HepG2 (cell line): Measurements from ENCODE around the gene VASH2. TPM values are rescaled to one million over a fixed set of nuclear protein-coding genes. Genes with fewer than 3 reads are reported as not detected.

ENCODE experiments used
- ATF6 ChIP-seq: sonication (generic); formaldehyde crosslinking; conservative IDR thresholded peaks from 2 replicates; pipeline ENCODE4 v1.4.0; 2020; ENCODE audit warnings: missing genetic modification reagents
- CREB1 ChIP-seq, 2 experiments: fragments of 450-650 bp in 1 of 2; IDR thresholded peaks; 2 replicates each; pipeline ENCODE4 v1.6.1; 2016 to 2017; ENCODE audit warnings: control low read depth in 1 of 2, mild to moderate bottlenecking in 1 of 2, missing compliant biosample characterization in 1 of 2, missing genetic modification characterization in 1 of 2
- HNF1A ChIP-seq, 2 experiments: sonication (generic) in 1 of 2; formaldehyde crosslinking in 1 of 2; IDR thresholded peaks; 2 replicates each; pipeline versions ENCODE4 v1.4.0 to v1.6.1; 2016 to 2020; ENCODE audit warnings: borderline replicate concordance in 1 of 2, low read depth in 1 of 2, mild to moderate bottlenecking in 1 of 2, missing genetic modification reagents in 1 of 2
- HOXA3 ChIP-seq: sonication (generic); formaldehyde crosslinking; IDR thresholded peaks from 2 replicates; pipeline ENCODE4 v1.5.0; 2020; ENCODE audit warnings: missing genetic modification reagents
- MZF1 ChIP-seq: sonication (generic); formaldehyde crosslinking; IDR thresholded peaks from 2 replicates; pipeline ENCODE4 v1.8.1; 2023; ENCODE audit warnings: mild to moderate bottlenecking, missing genetic modification reagents, borderline replicate concordance
- NFAT5 ChIP-seq: sonication (generic); formaldehyde crosslinking; IDR thresholded peaks from 2 replicates; pipeline ENCODE4 v1.4.0; 2020; ENCODE audit warnings: missing genetic modification reagents
- SATB2 ChIP-seq: sonication (generic); formaldehyde crosslinking; IDR thresholded peaks from 2 replicates; pipeline ENCODE4 v1.5.0; 2020; ENCODE audit warnings: missing genetic modification reagents
- SNRNP70 ChIP-seq: fragments of 200-400 bp; formaldehyde crosslinking; IDR thresholded peaks from 2 replicates; pipeline ENCODE4 v1.6.1; 2017; ENCODE audit warnings: mild to moderate bottlenecking, low read depth, low read length, moderate library complexity
- ZNF333 ChIP-seq: sonication (generic); formaldehyde crosslinking; IDR thresholded peaks from 2 replicates; pipeline ENCODE4 v1.4.0; 2020; ENCODE audit warnings: mild to moderate bottlenecking, missing genetic modification reagents, borderline replicate concordance
- ZNF549 ChIP-seq: sonication (generic); formaldehyde crosslinking; IDR thresholded peaks from 2 replicates; pipeline ENCODE4 v1.5.0; 2020; ENCODE audit warnings: missing genetic modification reagents
- ZNF558 ChIP-seq: sonication (generic); formaldehyde crosslinking; IDR thresholded peaks from 2 replicates; pipeline ENCODE4 v1.9.0; 2022; ENCODE audit warnings: mild to moderate bottlenecking, missing genetic modification reagents, borderline replicate concordance
- ZSCAN30 ChIP-seq: sonication (generic); formaldehyde crosslinking; IDR thresholded peaks from 2 replicates; pipeline ENCODE4 v1.5.0; 2020; ENCODE audit warnings: mild to moderate bottlenecking, missing genetic modification reagents
- polyA plus RNA-seq, 8 experiments: library from polyadenylated mRNA; depleted of rRNA in 3 of 8; stranded (reverse) in 7 of 8; unstranded in 1 of 8; fragments of >200 nt; fragmentation: Illumina TruSeq in 4 of 8; extraction: Trizol in 4 of 8; gene quantifications; 2 replicates each; pipeline versions ENCODE4 v1.2.1 to v1.2.3, GENCODE V29; 2011 to 2016; ENCODE audit warnings: low read depth in 4 of 8, missing spikeins in 1 of 8, mixed read lengths in 1 of 8; ENCODE audit not compliant: insufficient read depth in 1 of 8
- total RNA-seq, 5 experiments: library from RNA; depleted of rRNA; stranded (reverse); fragments of >200 nt; fragmentation: Illumina TruSeq; extraction: Trizol; gene quantifications; 2 replicates each; pipeline ENCODE4 v1.2.3, GENCODE V29; 2016; ENCODE audit warnings: low read depth in 1 of 5
- TF ChIP-seq, protein P1 (sequence below): sonication (generic); formaldehyde crosslinking; IDR thresholded peaks from 2 replicates; pipeline ENCODE4 v1.4.0; 2020; ENCODE audit warnings: missing genetic modification reagents

Gene VASH2
- total and polyA plus RNA-seq, 2 of the 13 experiments (the other 11 are each of a cell fraction or from before 2014, with no cell fraction given): 0.44 to 1.00 TPM

DNA sequence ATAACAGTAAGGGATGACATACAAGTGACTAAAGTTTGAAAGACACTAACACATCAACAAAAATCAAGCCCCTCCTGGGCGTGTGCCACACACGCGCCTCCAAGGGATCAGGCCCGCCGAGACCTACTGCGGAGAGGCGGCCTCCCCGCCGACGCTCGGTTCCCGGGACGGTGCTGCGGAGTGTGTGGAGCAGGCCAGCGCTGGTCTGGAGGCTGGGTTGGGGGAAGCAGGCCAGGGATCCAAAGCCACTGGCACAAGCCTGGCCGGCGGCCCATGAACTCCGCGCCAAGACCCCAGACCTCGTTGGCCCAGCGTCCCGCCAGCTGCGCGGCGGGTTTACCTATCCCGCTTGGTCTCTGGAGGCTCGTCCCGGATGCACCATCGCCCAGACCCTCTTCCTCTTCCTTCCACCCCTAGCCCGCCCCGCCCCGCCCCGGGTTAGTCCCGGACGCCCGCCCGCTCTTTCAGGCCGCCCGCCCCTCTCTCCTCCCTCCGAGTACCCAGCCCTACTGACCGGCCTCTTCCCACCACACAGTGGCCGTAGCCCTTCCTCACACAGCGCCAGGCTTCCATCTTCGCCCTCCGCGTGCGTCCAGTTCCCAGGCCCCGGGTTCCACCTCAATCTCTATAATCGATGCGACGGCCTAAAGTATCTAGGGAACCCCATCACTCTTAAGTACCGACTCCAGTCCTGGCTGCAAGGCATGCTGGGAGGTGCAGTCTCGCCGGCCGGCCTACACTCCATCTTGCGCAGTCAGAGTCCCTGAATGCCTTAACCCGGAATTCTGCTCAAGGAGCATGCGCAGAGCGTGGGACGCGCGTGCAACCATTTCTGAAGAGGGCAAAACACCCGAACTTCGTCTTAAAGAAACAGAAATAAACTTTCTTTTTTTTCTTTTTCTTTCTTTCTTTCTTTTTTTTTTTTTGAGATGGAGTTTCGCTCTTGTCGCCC, 65.0 kb downstream of the VASH2 start, which contains the start of gene ANGEL2 (continued):
- no peak for TF ChIP-seq ATF6 (CRISPR knock-in tag)
- TF ChIP-seq HOXA3 (CRISPR knock-in tag): peak; percentile 98
- TF ChIP-seq ZNF549: no peak
- no peak; the same call in 1 of the 2 replicates for TF ChIP-seq ZNF558 (CRISPR knock-in tag)
- no peak for TF ChIP-seq MZF1 (CRISPR knock-in tag)
- TF ChIP-seq CREB1 (IDR thresholded peaks at IDR 0.05): 0 out of 2 replicates have a peak, but pooled peaks have one; percentile 14
- peak; percentile 71 for TF ChIP-seq CREB1 (CRISPR knock-in tag; IDR thresholded peaks at IDR 0.05)
- peak; percentile 44; the same call in 1 of the 2 replicates for TF ChIP-seq SATB2 (CRISPR knock-in tag)
- no peak; the same call in 1 of the 2 replicates for TF ChIP-seq ZSCAN30 (CRISPR knock-in tag)
- TF ChIP-seq ZNF333 (CRISPR knock-in tag): no peak
- TF ChIP-seq, protein P1, sequence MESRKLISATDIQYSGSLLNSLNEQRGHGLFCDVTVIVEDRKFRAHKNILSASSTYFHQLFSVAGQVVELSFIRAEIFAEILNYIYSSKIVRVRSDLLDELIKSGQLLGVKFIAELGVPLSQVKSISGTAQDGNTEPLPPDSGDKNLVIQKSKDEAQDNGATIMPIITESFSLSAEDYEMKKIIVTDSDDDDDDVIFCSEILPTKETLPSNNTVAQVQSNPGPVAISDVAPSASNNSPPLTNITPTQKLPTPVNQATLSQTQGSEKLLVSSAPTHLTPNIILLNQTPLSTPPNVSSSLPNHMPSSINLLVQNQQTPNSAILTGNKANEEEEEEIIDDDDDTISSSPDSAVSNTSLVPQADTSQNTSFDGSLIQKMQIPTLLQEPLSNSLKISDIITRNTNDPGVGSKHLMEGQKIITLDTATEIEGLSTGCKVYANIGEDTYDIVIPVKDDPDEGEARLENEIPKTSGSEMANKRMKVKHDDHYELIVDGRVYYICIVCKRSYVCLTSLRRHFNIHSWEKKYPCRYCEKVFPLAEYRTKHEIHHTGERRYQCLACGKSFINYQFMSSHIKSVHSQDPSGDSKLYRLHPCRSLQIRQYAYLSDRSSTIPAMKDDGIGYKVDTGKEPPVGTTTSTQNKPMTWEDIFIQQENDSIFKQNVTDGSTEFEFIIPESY (CRISPR knock-in tag): peak; percentile 37; the same call in 1 of the 2 replicates
- peak; percentile 64; the same call in 1 of the 2 replicates for TF ChIP-seq NFAT5 (CRISPR knock-in tag)
- TF ChIP-seq HNF1A (IDR thresholded peaks at IDR 0.05; ENCODE audit: low read depth): no peak
- no peak for TF ChIP-seq HNF1A (CRISPR knock-in tag; IDR thresholded peaks at IDR 0.05; ENCODE audit: borderline replicate concordance)
- no peak for TF ChIP-seq SNRNP70
